K562 (cell line): ENCODE results near the gene HLA-E. TPM values are rescaled to one million over a fixed set of nuclear protein-coding genes. Genes with fewer than 3 reads are reported as not detected.
"Not testable (repeated sequence)": the region's sequence is repeated elsewhere in the genome, so short reads cannot be mapped to it uniquely, and the experiment has no call there.

Experiments
- ATAC-seq: fragments of 200-7000 bp; cut with Tn5 transposase; 3 replicates; pipeline ENCODE4 v1.9.1; 2020; ENCODE audit warnings: moderate library complexity
- BruUV-seq: library from RNA; stranded (reverse); fragments of 400-500 nt; replicated peaks from 2 replicates; lab custom pipeline; 2021; lab: Mats Ljungman, UMichigan
- CTCF ChIA-PET: fragments of 300-600 bp; formaldehyde crosslinking; extraction: SDS; loops from one replicate; lab custom pipeline; 2021; ENCODE audit warnings: low intra/inter-chr PET ratio; lab: Yijun Ruan, JAX
- POLR2A ChIA-PET: fragments of 300-600, 350-650 bp; sonication (Branson Sonifier 250); formaldehyde crosslinking; extraction: SDS; loops from one replicate; lab custom pipeline; 2021; ENCODE audit warnings: antibody characterized with exemption, inconsistent platforms; lab: Yijun Ruan, JAX
- DNase-seq, 4 experiments: peaks; one replicate each; pipeline versions ENCODE4 v3.0.0 to v3.0.0-alpha.2; 2011 to 2018; ENCODE audit warnings: low spot score in 3 of 4, mixed read lengths in 3 of 4; ENCODE audit errors: extremely low read depth in 1 of 4
- FAIRE-seq: peaks from 2 replicates; lab custom pipeline; 2011; peaks lifted over from hg19 to GRCh38; lab: Jason Lieb, UNC
- H2AFZ ChIP-seq: 2 replicates; pipeline ENCODE4 v1.6.0; 2011; ENCODE audit warnings: low read depth, low read length, control low read depth, inconsistent platforms
- H3K27ac ChIP-seq: fragments of 200-600 bp; 3 replicates; pipeline ENCODE4 v1.8.0; 2011; ENCODE audit warnings: low read depth, mild to moderate bottlenecking, control low read depth, inconsistent platforms, low read length, moderate library complexity, mixed read lengths; ENCODE audit errors: extremely low read depth
- H3K27me3 ChIP-seq, 2 experiments: fragments of 300-600 bp in 1 of 2; 2 replicates in 1 of 2; 3 replicates in 1 of 2; pipeline versions ENCODE4 v1.6.0 to v1.8.0; 2011; ENCODE audit warnings: inconsistent platforms in 2 of 2, low read length in 2 of 2, mild to moderate bottlenecking in 1 of 2, mixed read lengths in 1 of 2, moderate library complexity in 1 of 2; ENCODE audit not compliant: control insufficient read depth in 2 of 2, insufficient read depth in 2 of 2
- H3K36me3 ChIP-seq: fragments of 300-600 bp; 3 replicates; pipeline ENCODE4 v1.8.0; 2011; ENCODE audit warnings: mild to moderate bottlenecking, low read length, inconsistent platforms; ENCODE audit not compliant: control insufficient read depth, insufficient read depth
- H3K4me1 ChIP-seq, 2 experiments: fragments of 200-600 bp in 1 of 2; replicated peaks in 1 of 2; 2 replicates in 1 of 2; 3 replicates in 1 of 2; pipeline versions ENCODE4 v1.5.1 to v1.8.0; 2011; ENCODE audit warnings: inconsistent platforms in 2 of 2, low read length in 2 of 2, mild to moderate bottlenecking in 1 of 2, mixed read lengths in 1 of 2, moderate library complexity in 1 of 2; ENCODE audit not compliant: control insufficient read depth in 2 of 2, insufficient read depth in 2 of 2
- H3K4me2 ChIP-seq: 2 replicates; pipeline ENCODE4 v1.6.1; 2011; ENCODE audit warnings: low read length, control low read depth, inconsistent platforms, mixed read lengths; ENCODE audit not compliant: insufficient read depth
- H3K4me3 ChIP-seq: fragments of 200-600 bp; sonication (generic), shearing (Covaris generic); 2 replicates; pipeline ENCODE4 v1.5.1; 2016; ENCODE audit warnings: control low read depth, inconsistent platforms
- H3K79me2 ChIP-seq: fragments of 200-600 bp; 3 replicates; pipeline ENCODE4 v1.8.0; 2011; ENCODE audit warnings: low read length, inconsistent platforms; ENCODE audit not compliant: control insufficient read depth, insufficient read depth
- H3K9ac ChIP-seq, 2 experiments: 2 replicates each; pipeline versions ENCODE4 v1.6.0 to v1.6.1; 2011; ENCODE audit warnings: low read depth in 2 of 2, low read length in 2 of 2, control low read depth in 1 of 2, inconsistent platforms in 1 of 2, mild to moderate bottlenecking in 1 of 2, mixed read lengths in 1 of 2; ENCODE audit not compliant: insufficient read depth in 1 of 2
- H3K9me1 ChIP-seq: one replicate; pipeline ENCODE4 v1.6.0; 2011; ENCODE audit warnings: inconsistent platforms, mild to moderate bottlenecking, low read length, moderate library complexity; ENCODE audit not compliant: control insufficient read depth, insufficient read depth
- H3K9me3 ChIP-seq: replicated peaks from 2 replicates; pipeline ENCODE4 v1.5.1; 2011; ENCODE audit warnings: low read depth, low read length, inconsistent platforms; ENCODE audit not compliant: control insufficient read depth, insufficient read depth
- H4K20me1 ChIP-seq: replicated peaks from 2 replicates; pipeline ENCODE4 v1.6.1; 2011; ENCODE audit warnings: low read length, inconsistent platforms, mixed read lengths; ENCODE audit not compliant: control insufficient read depth, insufficient read depth
- POLR2G ChIP-seq: fragments of 200-400 bp; formaldehyde crosslinking; IDR thresholded peaks from 2 replicates; pipeline ENCODE4 v1.6.1; 2017; ENCODE audit warnings: low read depth, mild to moderate bottlenecking, antibody characterized with exemption, low read length, moderate library complexity
- RBFOX2 ChIP-seq: fragments of 200-400 bp; formaldehyde crosslinking; IDR thresholded peaks from 2 replicates; pipeline ENCODE4 v1.6.1; 2017; ENCODE audit warnings: low read depth, mild to moderate bottlenecking, low read length, moderate library complexity
- WGBS: fragments of 100-300 bp; shearing (Covaris generic); methylation state at CpG from one replicate; pipeline ENCODE4 v1.1.6; 2016; ENCODE audit warnings: low coverage, mixed read lengths; ENCODE audit not compliant: insufficient coverage; ENCODE audit errors: missing lambda C conversion rate; 5-methylcytosine and 5-hydroxymethylcytosine counted together
- in situ Hi-C: fragments of 300-500 bp; cut with MboI; formaldehyde crosslinking; loops from 4 replicates; pipeline ENCODE4 v1.15.0; 2018; ENCODE audit warnings: inconsistent platforms, mixed read lengths
- intact Hi-C: fragments of 100-400 bp; cut with micrococcal nuclease; formaldehyde crosslinking; loops from 2 replicates; pipeline ENCODE4 v1.14.2; 2022
- polyA plus RNA-seq, 8 experiments: library from polyadenylated mRNA; depleted of rRNA in 4 of 8; stranded (reverse) in 5 of 8; unstranded in 3 of 8; fragments of >200 nt; fragmentation: Nextera tagmentation in 2 of 8; fragmentation: Illumina TruSeq in 1 of 8; extraction: Ambion mirVana in 2 of 8; extraction: Trizol in 1 of 8; gene quantifications; 2 replicates each; pipeline versions ENCODE4 v1.2.1 to v1.2.3, GENCODE V29; 2011 to 2014; ENCODE audit warnings: inconsistent platforms in 1 of 8, missing spikeins in 1 of 8
- total RNA-seq, 7 experiments: library from RNA; depleted of rRNA in 6 of 7; stranded (reverse); fragments of >200 nt in 6 of 7; fragmentation: Illumina TruSeq in 2 of 7; extraction: Trizol in 2 of 7; gene quantifications; 2 replicates each; pipeline versions ENCODE4 v1.2.1 to v1.2.3, GENCODE V29; 2011 to 2021; ENCODE audit warnings: low replicate concordance in 1 of 7

The HLA-E gene
- total and polyA plus RNA-seq, 9 of the 15 experiments (the other 6 are each of a cell fraction or from before 2014, with no cell fraction given), result 3.2 to 39.9 (median 26.8) TPM

GRCh38 chr6:30491291-30491953, 2.1 kb downstream of the HLA-E start:
- POLR2A ChIA-PET, result interaction anchor here (0.6 to 2.3 kb wide), 6 partner anchors 13 to 238 kb away, joined by 3 to 8 read pairs (median 4); partner anchors contain the start of gene MDC1
- H3K4me3 ChIP-seq, BruUV-seq, intact Hi-C loops, H2AFZ ChIP-seq, H3K4me2 ChIP-seq, H3K9me3 ChIP-seq, H3K9me1 ChIP-seq, H3K79me2 ChIP-seq, H3K27ac ChIP-seq, DNase-seq, H4K20me1 ChIP-seq, H3K27me3 ChIP-seq, CTCF ChIA-PET, ATAC-seq, FAIRE-seq: not testable (repeated sequence)
- peaks cover 24 to 29% of the 10 kb centered on the region in 2 experiments for H3K4me1 ChIP-seq
- H3K36me3 ChIP-seq, result peaks cover 19% of the 10 kb centered on the region
- 0 out of 4 replicates have a peak overlapping the region, but pooled peaks of 1 of the 2 experiments have one; percentile 29 for H3K9ac ChIP-seq
- in situ Hi-C loops, result loop anchor here (5.0 kb wide), 2 partner anchors 46 to 106 kb away; no protein-coding TSS in a partner anchor
- 81% methylated on average over 14 of the region's 14 CpGs for WGBS
- 0 out of 2 replicates have a peak, but pooled peaks have one; percentile 19 for TF ChIP-seq POLR2G
- peak; percentile 53 for TF ChIP-seq RBFOX2
